IMR-90 (cell line): ENCODE results near the gene XIST. TPM values are rescaled to one million over a fixed set of nuclear protein-coding genes. Genes with fewer than 3 reads are reported as not detected.

Experiments used
- ATAC-seq: fragments of 200-7000 bp; cut with Tn5 transposase; 2 replicates; pipeline ENCODE4 v1.9.1; 2020; ENCODE audit warnings: low read depth, mild to moderate bottlenecking, moderate library complexity
- BruUV-seq: library from RNA; stranded (reverse); fragments of 400-500 nt; replicated peaks from 2 replicates; lab custom pipeline; 2021; lab: Mats Ljungman, UMichigan
- CTCF ChIA-PET: fragments of 300-600 bp; formaldehyde crosslinking; extraction: SDS; loops from one replicate; lab custom pipeline; 2021; ENCODE audit warnings: antibody characterized with exemption; lab: Yijun Ruan, JAX
- POLR2A ChIA-PET: fragments of 300-600 bp; sonication (Branson Sonifier 250); formaldehyde crosslinking; loops from one replicate; lab custom pipeline; 2022; ENCODE audit warnings: antibody characterized with exemption; ENCODE audit not compliant: unreplicated experiment; lab: Charles Lee
- DNase-seq: peaks from one replicate; pipeline ENCODE4 v3.0.0; 2013
- H2AFZ ChIP-seq: replicated peaks from 2 replicates; pipeline ENCODE3; 2013; ENCODE audit warnings: low read length, mild to moderate bottlenecking; ENCODE audit not compliant: poor library complexity
- H2AK5ac ChIP-seq: 2 replicates; pipeline ENCODE4 v1.6.1; 2013; ENCODE audit warnings: low read depth, low read length, inconsistent platforms
- H2AK9ac ChIP-seq: replicated peaks from 2 replicates; pipeline ENCODE3; 2013; ENCODE audit warnings: mild to moderate bottlenecking, low read depth, low read length, moderate library complexity; ENCODE audit not compliant: poor library complexity
- H2BK120ac ChIP-seq: 2 replicates; pipeline ENCODE4 v1.6.1; 2013; ENCODE audit warnings: low read depth, low read length, inconsistent platforms
- H2BK15ac ChIP-seq: 3 replicates; pipeline ENCODE4 v1.6.1; 2013; ENCODE audit warnings: low read depth, low read length, inconsistent platforms
- H2BK20ac ChIP-seq: 2 replicates; pipeline ENCODE4 v1.6.1; 2013; ENCODE audit warnings: low read depth, mild to moderate bottlenecking, inconsistent platforms, low read length, moderate library complexity
- H2BK5ac ChIP-seq: 2 replicates; pipeline ENCODE4 v1.6.1; 2013; ENCODE audit warnings: mild to moderate bottlenecking, low read depth, low read length, inconsistent platforms; ENCODE audit not compliant: poor library complexity, severe bottlenecking
- H3K14ac ChIP-seq: replicated peaks from 2 replicates; pipeline ENCODE4 v1.6.1; 2013; ENCODE audit warnings: low read depth, low read length, inconsistent platforms
- H3K18ac ChIP-seq: 2 replicates; pipeline ENCODE4 v1.6.1; 2013; ENCODE audit warnings: low read depth, low read length, control low read depth
- H3K23ac ChIP-seq: 2 replicates; pipeline ENCODE4 v1.6.1; 2013; ENCODE audit warnings: low read depth, low read length, inconsistent platforms
- H3K27ac ChIP-seq: 2 replicates; pipeline ENCODE4 v1.5.1; 2013; ENCODE audit warnings: mild to moderate bottlenecking, control low read depth, low read length; ENCODE audit not compliant: insufficient read depth
- H3K27me3 ChIP-seq: 2 replicates; pipeline ENCODE4 v1.6.1; 2013; ENCODE audit warnings: low read length; ENCODE audit not compliant: control insufficient read depth, insufficient read depth
- H3K36me3 ChIP-seq: 2 replicates; pipeline ENCODE4 v1.6.1; 2013; ENCODE audit warnings: low read length, mixed read lengths; ENCODE audit not compliant: control insufficient read depth, insufficient read depth
- H3K4ac ChIP-seq: 2 replicates; pipeline ENCODE4 v1.6.1; 2013; ENCODE audit warnings: low read depth, low read length, inconsistent platforms
- H3K4me1 ChIP-seq: 2 replicates; pipeline ENCODE4 v1.6.1; 2013; ENCODE audit warnings: low read length, mixed read lengths; ENCODE audit not compliant: control insufficient read depth, insufficient read depth
- H3K4me2 ChIP-seq: 2 replicates; pipeline ENCODE4 v1.6.1; 2013; ENCODE audit warnings: low read depth, mild to moderate bottlenecking, control low read depth, low read length, moderate library complexity
- H3K4me3 ChIP-seq: 2 replicates; pipeline ENCODE4 v1.5.1; 2013; ENCODE audit warnings: low read depth, mild to moderate bottlenecking, control low read depth, low read length, moderate library complexity; ENCODE audit not compliant: insufficient read depth
- H3K56ac ChIP-seq: 2 replicates; pipeline ENCODE4 v1.6.1; 2013; ENCODE audit warnings: low read length, inconsistent platforms; ENCODE audit not compliant: insufficient read depth; ENCODE audit errors: extremely low read depth
- H3K79me1 ChIP-seq, 2 experiments: 2 replicates each; pipeline ENCODE4 v1.6.1; 2013; ENCODE audit warnings: low read length in 2 of 2, inconsistent platforms in 1 of 2, low read depth in 1 of 2
- H3K9ac ChIP-seq: 2 replicates; pipeline ENCODE4 v1.6.1; 2013; ENCODE audit warnings: low read depth, low read length, control low read depth
- H3K9me1 ChIP-seq: 2 replicates; pipeline ENCODE4 v1.6.1; 2013; ENCODE audit warnings: low read length, inconsistent platforms; ENCODE audit not compliant: insufficient read depth
- H3K9me3 ChIP-seq: 2 replicates; pipeline ENCODE4 v1.6.1; 2013; ENCODE audit warnings: low read length; ENCODE audit not compliant: control insufficient read depth, insufficient read depth
- H4K20me1 ChIP-seq: 2 replicates; pipeline ENCODE4 v1.6.1; 2013; ENCODE audit warnings: low read length, inconsistent platforms; ENCODE audit not compliant: insufficient read depth
- H4K5ac ChIP-seq: 2 replicates; pipeline ENCODE4 v1.6.1; 2013; ENCODE audit warnings: mild to moderate bottlenecking, low read depth, low read length, control low read depth
- H4K8ac ChIP-seq, 2 experiments: 2 replicates each; pipeline ENCODE4 v1.6.1; 2013; ENCODE audit warnings: low read depth in 2 of 2, low read length in 2 of 2, control low read depth in 1 of 2, inconsistent platforms in 1 of 2
- H4K91ac ChIP-seq: 2 replicates; pipeline ENCODE4 v1.6.1; 2013; ENCODE audit warnings: low read depth, low read length, inconsistent platforms; ENCODE audit not compliant: insufficient read depth
- BHLHE40 ChIP-seq: fragments of 150-350 bp; IDR thresholded peaks from 2 replicates; pipeline ENCODE4 v1.6.1; 2016; ENCODE audit warnings: mild to moderate bottlenecking, low read depth, low read length
- CEBPB ChIP-seq: IDR thresholded peaks from 2 replicates; pipeline ENCODE4 v1.6.1; 2012; ENCODE audit warnings: low read depth, low read length, improper control_type of control experiment
- CHD1 ChIP-seq: IDR thresholded peaks from 2 replicates; pipeline ENCODE4 v1.6.1; 2012; ENCODE audit warnings: low read depth, low read length, improper control_type of control experiment
- MAZ ChIP-seq: IDR thresholded peaks from 2 replicates; pipeline ENCODE4 v1.6.1; 2012; ENCODE audit warnings: low read depth, mild to moderate bottlenecking, low read length, improper control_type of control experiment, moderate library complexity, borderline replicate concordance
- MXI1 ChIP-seq: IDR thresholded peaks from 2 replicates; pipeline ENCODE4 v1.6.1; 2012; ENCODE audit warnings: low read depth, mild to moderate bottlenecking, low read length, moderate library complexity, borderline replicate concordance
- NFE2L2 ChIP-seq: fragments of 150-350 bp; IDR thresholded peaks from 2 replicates; pipeline ENCODE4 v1.6.1; 2016; ENCODE audit warnings: low read depth, mild to moderate bottlenecking, low read length
- RAD21 ChIP-seq: IDR thresholded peaks from 2 replicates; pipeline ENCODE4 v1.6.1; 2012; ENCODE audit warnings: low read length, improper control_type of control experiment
- RCOR1 ChIP-seq: IDR thresholded peaks from 2 replicates; pipeline ENCODE4 v1.6.1; 2012; ENCODE audit warnings: mild to moderate bottlenecking, low read length, improper control_type of control experiment; ENCODE audit not compliant: insufficient replicate concordance
- RFX5 ChIP-seq: IDR thresholded peaks from 2 replicates; pipeline ENCODE4 v1.8.0; 2012; ENCODE audit warnings: low read depth, mild to moderate bottlenecking, low read length, moderate library complexity
- WGBS, 2 experiments: methylation state at CpG; one replicate each; pipeline versions ENCODE4 v1.1.5 to v1.1.7; 2013; ENCODE audit warnings: missing lambda C conversion rate in 2 of 2; ENCODE audit not compliant: insufficient read length in 1 of 2; ENCODE audit errors: extremely low coverage in 2 of 2; 5-methylcytosine and 5-hydroxymethylcytosine counted together
- dilution Hi-C: fragments of 300-500 bp; cut with HindIII; formaldehyde crosslinking; loops from one replicate; pipeline ENCODE4 v1.14.3; 2018; ENCODE audit warnings: low sequenced_read_pairs; ENCODE audit not compliant: unreplicated experiment
- in situ Hi-C: fragments of 300-500 bp; cut with MboI; formaldehyde crosslinking; loops from 3 replicates; pipeline ENCODE4 v1.14.3; 2019; ENCODE audit warnings: low sequenced_read_pairs, inconsistent platforms, mixed read lengths
- intact Hi-C: fragments of 100-400 bp; cut with micrococcal nuclease; formaldehyde crosslinking; loops from 2 replicates; pipeline ENCODE4 v1.10.0; 2022
- polyA plus RNA-seq, 3 experiments: library from polyadenylated mRNA; depleted of rRNA; stranded (reverse); fragments of >200 nt; gene quantifications; 2 replicates each; pipeline ENCODE4 v1.2.3, GENCODE V29; 2012; ENCODE audit warnings: low replicate concordance in 1 of 3
- total RNA-seq: library from RNA; depleted of rRNA; stranded (reverse); fragments of >200 nt; gene quantifications from 2 replicates; pipeline ENCODE4 v1.2.3, GENCODE V29; 2012
- TF ChIP-seq, protein P1 (sequence below): conservative IDR thresholded peaks from 2 replicates; pipeline ENCODE4 v1.5.1; 2012; ENCODE audit warnings: mild to moderate bottlenecking, low read depth, low read length, improper control_type of control experiment
- TF ChIP-seq, protein P2 (sequence below): fragments of 150-350 bp; IDR thresholded peaks from 2 replicates; pipeline ENCODE4 v1.6.1; 2016; ENCODE audit warnings: low read depth, mild to moderate bottlenecking, low read length, moderate library complexity, borderline replicate concordance
- TF ChIP-seq, protein P3 (sequence below): fragments of 150-350 bp; IDR thresholded peaks from 2 replicates; pipeline ENCODE4 v1.6.1; 2017; ENCODE audit warnings: mild to moderate bottlenecking, antibody characterized with exemption, low read length, low read depth

Gene XIST
- total and polyA plus RNA-seq, 2 of the 4 experiments (the other 2 are of a cell fraction), result 48.9 to 159 TPM

DNA sequence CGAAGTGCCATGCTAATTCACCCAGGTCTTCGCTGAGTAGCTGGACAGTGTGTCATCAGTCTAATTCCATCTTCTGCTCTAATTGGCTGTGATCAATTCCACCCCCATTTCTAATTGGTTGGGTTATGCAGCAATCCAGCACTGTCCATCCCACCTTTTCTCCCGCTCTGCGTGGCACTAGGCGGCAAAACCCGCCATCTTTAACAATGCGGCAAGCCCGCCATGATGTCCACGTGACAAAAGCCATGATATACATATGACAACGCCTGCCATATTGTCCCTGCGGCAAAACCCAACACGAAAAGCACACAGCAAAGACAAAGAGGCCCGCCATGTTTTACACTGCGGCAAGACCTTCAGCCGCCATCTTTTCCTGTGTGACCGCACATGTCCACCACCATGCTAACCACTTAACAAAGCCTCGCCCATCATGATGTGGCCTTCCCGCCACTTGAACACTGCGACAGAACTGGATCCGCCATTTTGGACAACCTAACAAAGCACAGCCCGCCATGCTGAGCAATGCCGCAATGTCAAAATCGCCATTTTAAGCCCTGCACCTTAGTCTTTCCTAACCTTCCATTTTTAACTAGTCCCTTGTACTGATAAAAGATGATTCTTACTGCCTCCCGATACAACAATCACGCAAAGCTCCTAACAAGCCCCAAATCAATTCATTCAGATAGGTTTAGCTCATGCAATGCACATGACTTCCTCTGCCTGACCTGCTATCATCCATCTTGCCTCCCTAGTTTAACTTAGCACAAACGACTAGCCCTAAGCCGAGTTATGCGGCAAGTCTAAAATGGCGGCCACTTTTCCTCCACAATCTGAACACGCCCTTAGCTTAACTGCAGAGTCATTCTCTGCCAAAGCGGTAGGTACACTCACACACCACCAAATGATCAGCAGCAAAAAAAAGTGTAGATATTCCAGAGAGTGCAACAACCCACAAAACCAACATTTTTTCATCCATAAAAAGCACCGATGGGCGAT lies 1.2 kb downstream of the XIST start:
- in situ Hi-C loops, result no loop called here
- Histone ChIP-seq H3K9me3 (no peaks in the 10 kb centered on the region), H4K5ac (peak overlapping the region; percentile 73), H3K4me1 (no peaks in the 10 kb centered on the region), H3K9me1 (peaks cover 3% of the 10 kb centered on the region; the same call in 1 of the 2 replicates), H2BK20ac (no peak overlapping the region), H2AK9ac (peak overlapping the region; percentile 91), H3K4me3 (peak overlapping the region; percentile 68), H3K9ac (peak overlapping the region; percentile 92), H2AK5ac (peak overlapping the region; percentile 84; the same call in 1 of the 2 replicates), H3K14ac (peak overlapping the region; percentile 98), H3K79me1 (no peaks in the 10 kb centered on the region), H3K27me3 (no peaks in the 10 kb centered on the region), H4K20me1 (peaks cover 45% of the 10 kb centered on the region), H2BK15ac (no peak overlapping the region), H2BK120ac (peak overlapping the region; percentile 16; the same call in 1 of the 2 replicates), H3K56ac (peak overlapping the region; percentile 94), H3K4me2 (peak overlapping the region; percentile 68), H3K4ac (peak overlapping the region; percentile 92), H4K8ac (peak overlapping the region; percentile 83 to 86), H3K36me3 (peaks cover 3% of the 10 kb centered on the region; the same call in 1 of the 2 replicates), H2AFZ (peak overlapping the region; percentile 71), H2BK5ac (peak overlapping the region; percentile 82), H3K18ac (peak overlapping the region; percentile 70), H3K23ac (peak overlapping the region; percentile 95), H4K91ac (peak overlapping the region; percentile 81), H3K27ac (peak overlapping the region; percentile 61)
- intact Hi-C loops, result loop anchor here (10.0 kb wide), 2 partner anchors 767 to 1753 kb away; no protein-coding TSS in a partner anchor
- 60% methylated on average over 16 of the region's 33 CpGs; no CpG with 5 or more reads in 1 of the 2 experiments for WGBS, 2 experiments
- ChIA-PET POLR2A (interaction anchor here (0.5 kb wide), 1 partner anchor 33 kb away, joined by 5 read pairs; no protein-coding TSS in a partner anchor), CTCF (no interaction called here)
- dilution Hi-C loops, result no loop called here
- BruUV-seq, result TSS peak; percentile 4
- DNase-seq, result peak; percentile 96
- ATAC-seq, result peak; percentile 85
- TF ChIP-seq RCOR1, result no peak
- TF ChIP-seq, protein P1, sequence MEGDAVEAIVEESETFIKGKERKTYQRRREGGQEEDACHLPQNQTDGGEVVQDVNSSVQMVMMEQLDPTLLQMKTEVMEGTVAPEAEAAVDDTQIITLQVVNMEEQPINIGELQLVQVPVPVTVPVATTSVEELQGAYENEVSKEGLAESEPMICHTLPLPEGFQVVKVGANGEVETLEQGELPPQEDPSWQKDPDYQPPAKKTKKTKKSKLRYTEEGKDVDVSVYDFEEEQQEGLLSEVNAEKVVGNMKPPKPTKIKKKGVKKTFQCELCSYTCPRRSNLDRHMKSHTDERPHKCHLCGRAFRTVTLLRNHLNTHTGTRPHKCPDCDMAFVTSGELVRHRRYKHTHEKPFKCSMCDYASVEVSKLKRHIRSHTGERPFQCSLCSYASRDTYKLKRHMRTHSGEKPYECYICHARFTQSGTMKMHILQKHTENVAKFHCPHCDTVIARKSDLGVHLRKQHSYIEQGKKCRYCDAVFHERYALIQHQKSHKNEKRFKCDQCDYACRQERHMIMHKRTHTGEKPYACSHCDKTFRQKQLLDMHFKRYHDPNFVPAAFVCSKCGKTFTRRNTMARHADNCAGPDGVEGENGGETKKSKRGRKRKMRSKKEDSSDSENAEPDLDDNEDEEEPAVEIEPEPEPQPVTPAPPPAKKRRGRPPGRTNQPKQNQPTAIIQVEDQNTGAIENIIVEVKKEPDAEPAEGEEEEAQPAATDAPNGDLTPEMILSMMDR, result no peak
- TF ChIP-seq, protein P2, sequence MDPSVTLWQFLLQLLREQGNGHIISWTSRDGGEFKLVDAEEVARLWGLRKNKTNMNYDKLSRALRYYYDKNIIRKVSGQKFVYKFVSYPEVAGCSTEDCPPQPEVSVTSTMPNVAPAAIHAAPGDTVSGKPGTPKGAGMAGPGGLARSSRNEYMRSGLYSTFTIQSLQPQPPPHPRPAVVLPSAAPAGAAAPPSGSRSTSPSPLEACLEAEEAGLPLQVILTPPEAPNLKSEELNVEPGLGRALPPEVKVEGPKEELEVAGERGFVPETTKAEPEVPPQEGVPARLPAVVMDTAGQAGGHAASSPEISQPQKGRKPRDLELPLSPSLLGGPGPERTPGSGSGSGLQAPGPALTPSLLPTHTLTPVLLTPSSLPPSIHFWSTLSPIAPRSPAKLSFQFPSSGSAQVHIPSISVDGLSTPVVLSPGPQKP, result no peak
- TF ChIP-seq RFX5, result no peak
- TF ChIP-seq BHLHE40, result peak; percentile 67
- TF ChIP-seq, protein P3, sequence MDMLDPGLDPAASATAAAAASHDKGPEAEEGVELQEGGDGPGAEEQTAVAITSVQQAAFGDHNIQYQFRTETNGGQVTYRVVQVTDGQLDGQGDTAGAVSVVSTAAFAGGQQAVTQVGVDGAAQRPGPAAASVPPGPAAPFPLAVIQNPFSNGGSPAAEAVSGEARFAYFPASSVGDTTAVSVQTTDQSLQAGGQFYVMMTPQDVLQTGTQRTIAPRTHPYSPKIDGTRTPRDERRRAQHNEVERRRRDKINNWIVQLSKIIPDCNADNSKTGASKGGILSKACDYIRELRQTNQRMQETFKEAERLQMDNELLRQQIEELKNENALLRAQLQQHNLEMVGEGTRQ, result peak; percentile 89
- TF ChIP-seq CHD1, result no peak
- peak; percentile 60; the same call in 1 of the 2 replicates for TF ChIP-seq MXI1
- peak; percentile 52; the same call in 1 of the 2 replicates for TF ChIP-seq NFE2L2
- TF ChIP-seq MAZ, result no peak
- no peak for TF ChIP-seq RAD21
- TF ChIP-seq CEBPB, result peak; percentile 51
